Measurements from ENCODE around the gene MGAT5.
A peak's percentile ranks its signal among the peaks of the same experiment; 100 is the strongest.

MGAT5 gene

DNA sequence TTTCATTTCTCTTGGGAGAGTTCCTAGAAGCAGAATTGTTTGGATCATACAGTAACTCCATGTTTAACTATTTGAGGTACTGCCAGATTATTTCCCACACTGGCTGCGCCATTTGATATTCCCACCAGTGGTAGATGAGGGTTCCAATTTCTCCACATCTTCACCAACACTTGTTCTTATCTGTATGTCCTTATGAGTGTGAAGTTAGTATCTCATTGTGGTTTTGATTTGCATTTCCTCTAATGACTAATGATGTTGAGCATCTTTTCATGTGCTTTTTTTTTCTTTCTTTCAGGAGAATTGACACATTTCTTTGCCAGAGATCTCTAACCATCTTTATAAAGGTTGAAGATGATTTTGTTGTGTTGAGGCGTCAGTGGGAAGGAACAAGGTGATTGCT lies 4.1 kb upstream of the MGAT5 start:
- TF ChIP-seq, protein P1, sequence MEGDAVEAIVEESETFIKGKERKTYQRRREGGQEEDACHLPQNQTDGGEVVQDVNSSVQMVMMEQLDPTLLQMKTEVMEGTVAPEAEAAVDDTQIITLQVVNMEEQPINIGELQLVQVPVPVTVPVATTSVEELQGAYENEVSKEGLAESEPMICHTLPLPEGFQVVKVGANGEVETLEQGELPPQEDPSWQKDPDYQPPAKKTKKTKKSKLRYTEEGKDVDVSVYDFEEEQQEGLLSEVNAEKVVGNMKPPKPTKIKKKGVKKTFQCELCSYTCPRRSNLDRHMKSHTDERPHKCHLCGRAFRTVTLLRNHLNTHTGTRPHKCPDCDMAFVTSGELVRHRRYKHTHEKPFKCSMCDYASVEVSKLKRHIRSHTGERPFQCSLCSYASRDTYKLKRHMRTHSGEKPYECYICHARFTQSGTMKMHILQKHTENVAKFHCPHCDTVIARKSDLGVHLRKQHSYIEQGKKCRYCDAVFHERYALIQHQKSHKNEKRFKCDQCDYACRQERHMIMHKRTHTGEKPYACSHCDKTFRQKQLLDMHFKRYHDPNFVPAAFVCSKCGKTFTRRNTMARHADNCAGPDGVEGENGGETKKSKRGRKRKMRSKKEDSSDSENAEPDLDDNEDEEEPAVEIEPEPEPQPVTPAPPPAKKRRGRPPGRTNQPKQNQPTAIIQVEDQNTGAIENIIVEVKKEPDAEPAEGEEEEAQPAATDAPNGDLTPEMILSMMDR (IDR thresholded peaks at IDR 0.05; ENCODE audit: low read depth, low read length), result no peak
- DNase-seq (ENCODE audit: low read depth in 2 of 2), result no peak
- no peak overlapping the region for H3K4me3 ChIP-seq (replicated peaks in 1 of 2; ENCODE audit: low read depth in 2 of 2, low read length in 2 of 2)

DNA sequence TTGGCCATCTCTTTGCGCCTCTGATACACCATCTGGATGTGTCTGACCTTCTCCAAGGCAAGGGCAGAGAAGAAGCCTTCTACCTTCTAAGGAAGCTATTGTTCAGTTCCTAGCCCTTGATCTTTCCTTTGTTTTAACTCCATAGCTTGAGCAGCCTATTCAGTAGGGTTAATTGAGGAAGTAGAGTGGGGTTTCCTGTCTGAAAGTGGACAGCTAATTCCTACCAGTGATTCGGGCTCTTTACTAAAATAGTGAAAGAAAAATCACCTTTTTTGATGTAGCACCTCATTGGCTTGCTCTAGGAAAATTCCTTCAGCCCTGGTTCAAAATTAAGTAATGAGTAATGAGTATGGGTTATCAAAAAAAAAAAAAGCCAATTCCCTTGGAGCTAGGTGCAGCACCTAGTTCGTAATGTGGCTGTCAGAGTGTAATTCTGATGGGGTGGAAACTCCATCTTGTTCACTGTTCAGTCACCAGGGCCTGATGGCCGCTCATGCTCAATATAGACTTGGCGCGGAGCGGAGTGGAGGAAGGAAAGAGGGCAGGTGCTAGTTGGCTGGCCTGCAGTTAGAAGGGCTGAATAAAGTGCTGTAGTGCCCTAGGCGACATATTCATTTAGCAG lies 2.9 kb upstream of the MGAT5 start:
- DNase-seq (ENCODE audit: low read depth in 2 of 2), result no peak
- no peak overlapping the region for H3K4me3 ChIP-seq (replicated peaks in 1 of 2; ENCODE audit: low read depth in 2 of 2, low read length in 2 of 2)
- TF ChIP-seq, protein P1 (IDR thresholded peaks at IDR 0.05; ENCODE audit: low read depth, low read length), result no peak

DNA sequence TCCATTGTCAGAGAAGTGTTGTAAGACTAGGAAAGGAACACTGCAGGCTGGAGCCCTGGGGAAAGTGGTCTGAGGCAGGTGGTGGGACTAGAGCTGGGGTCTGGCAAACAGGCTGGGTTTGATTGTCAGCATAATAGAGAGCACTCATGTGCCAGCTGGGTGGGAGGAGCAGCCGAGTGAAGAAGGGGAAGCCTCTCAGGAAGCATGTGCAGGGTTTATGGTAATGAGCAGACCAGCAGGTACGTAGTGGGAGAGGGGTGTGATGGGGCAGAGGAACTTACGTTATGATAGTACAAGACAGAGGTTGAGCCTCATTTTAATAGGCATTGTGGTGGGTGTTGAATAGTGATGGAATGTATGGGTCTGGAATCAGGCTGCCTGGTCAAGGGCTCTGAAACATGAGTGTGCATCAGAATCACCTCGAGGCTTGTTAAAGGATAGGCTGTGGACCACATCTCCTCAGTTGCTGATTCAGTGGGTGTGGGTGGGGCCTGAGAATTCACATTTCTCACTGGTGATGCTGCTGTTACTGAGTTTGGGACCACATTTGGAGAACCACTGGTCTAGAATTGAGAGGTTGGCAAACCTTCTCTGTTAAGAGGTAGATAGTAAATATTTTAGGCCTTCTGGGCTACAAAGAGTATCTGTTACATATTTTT lies 1.7 kb upstream of the MGAT5 start:
- TF ChIP-seq, protein P1 (IDR thresholded peaks at IDR 0.05; ENCODE audit: low read depth, low read length), result no peak
- no peak overlapping the region for H3K4me3 ChIP-seq (replicated peaks in 1 of 2; ENCODE audit: low read depth in 2 of 2, low read length in 2 of 2)
- peak in 1 of 2 donors; percentile 35 for DNase-seq (ENCODE audit: low read depth in 2 of 2)

DNA sequence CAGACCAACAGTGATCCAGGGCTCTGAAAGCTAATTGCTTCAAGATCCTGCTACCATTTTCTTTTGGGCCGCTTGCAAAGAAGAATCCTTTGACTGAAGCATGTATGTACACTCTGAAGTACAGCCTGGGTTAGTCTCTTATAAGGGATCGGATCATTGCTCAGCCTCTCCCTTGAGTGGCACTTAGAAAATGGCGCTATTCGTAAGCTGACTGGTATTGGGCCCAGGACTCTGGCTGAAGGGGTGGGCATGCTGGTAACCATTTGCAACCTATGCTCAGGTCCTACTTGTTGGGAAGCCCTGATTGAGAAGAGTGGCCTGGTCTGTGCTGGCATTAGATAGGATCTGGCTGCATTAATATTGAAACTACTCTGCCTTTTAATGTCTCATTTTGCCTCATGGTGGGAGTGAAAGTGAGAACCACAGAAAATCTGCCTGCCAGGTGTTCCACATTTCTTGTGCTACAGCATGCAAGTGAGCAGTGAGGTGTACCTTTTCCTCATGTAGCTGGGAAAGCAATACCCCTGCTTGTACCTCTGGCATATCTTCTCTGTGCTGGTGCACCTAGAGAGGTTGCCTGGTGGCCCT lies 661 bp upstream of the MGAT5 start:
- DNase-seq (ENCODE audit: low read depth in 2 of 2), result no peak
- H3K4me3 ChIP-seq (replicated peaks in 1 of 2; ENCODE audit: low read depth in 2 of 2, low read length in 2 of 2), result no peak overlapping the region
- TF ChIP-seq, protein P1 (IDR thresholded peaks at IDR 0.05; ENCODE audit: low read depth, low read length), result no peak

DNA sequence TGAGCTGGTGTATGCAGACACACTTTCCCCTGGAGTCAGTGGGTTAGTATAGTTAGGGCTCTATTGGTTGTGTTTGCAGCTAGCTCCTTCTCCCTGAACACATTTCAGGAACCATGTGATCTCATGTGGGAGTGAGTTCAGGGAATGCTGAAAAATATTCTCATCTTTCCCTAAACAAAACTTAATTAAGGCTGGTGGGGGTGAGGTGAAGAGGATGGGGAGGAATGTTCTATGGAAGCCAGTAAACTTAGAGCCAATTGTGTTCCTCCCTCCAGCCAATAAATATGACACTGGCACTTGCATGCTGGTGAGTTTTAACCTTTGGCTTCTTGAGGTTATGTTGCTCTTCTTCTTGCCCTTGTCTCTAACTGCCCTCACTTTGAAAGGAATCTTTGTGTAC lies 952 bp downstream of the MGAT5 start:
- TF ChIP-seq, protein P1 (IDR thresholded peaks at IDR 0.05; ENCODE audit: low read depth, low read length), result no peak
- no peak for DNase-seq (ENCODE audit: low read depth in 2 of 2)
- H3K4me3 ChIP-seq (replicated peaks in 1 of 2; ENCODE audit: low read depth in 2 of 2, low read length in 2 of 2), result no peak overlapping the region

DNA sequence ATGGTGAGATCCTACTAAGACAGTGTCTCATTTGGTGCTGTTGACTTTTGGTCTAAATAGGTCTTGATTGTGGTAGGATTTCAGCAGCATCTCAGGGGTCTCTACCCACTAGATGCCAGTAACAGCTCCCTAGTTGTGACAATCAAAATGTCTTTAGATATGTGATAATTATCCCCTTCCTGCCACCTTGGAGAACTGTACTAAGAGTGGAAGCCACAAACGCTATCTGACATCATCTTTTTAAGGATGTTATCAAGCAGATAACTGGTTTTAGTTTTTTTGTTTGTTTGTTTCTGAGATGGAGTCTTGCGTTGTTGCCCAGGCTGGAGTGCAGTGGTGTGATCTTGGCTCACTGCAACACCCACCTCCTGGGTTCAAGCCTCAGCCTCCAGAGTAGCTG lies 3.1 kb downstream of the MGAT5 start:
- no peak for DNase-seq (ENCODE audit: low read depth in 2 of 2)
- H3K4me3 ChIP-seq (replicated peaks in 1 of 2; ENCODE audit: low read depth in 2 of 2, low read length in 2 of 2), result no peak overlapping the region
- TF ChIP-seq, protein P1 (IDR thresholded peaks at IDR 0.05; ENCODE audit: low read depth, low read length), result no peak

Data from cardiac fibroblast (primary cell).